Anterior cingulate cortex (tissue), 58 donors: ENCODE results near the gene SETBP1.

Source experiments
- DNase-seq, 58 donors: peaks; one replicate each; lab custom pipeline; 2025; lab: John Stamatoyannopoulos, UW

The SETBP1 gene

DNA sequence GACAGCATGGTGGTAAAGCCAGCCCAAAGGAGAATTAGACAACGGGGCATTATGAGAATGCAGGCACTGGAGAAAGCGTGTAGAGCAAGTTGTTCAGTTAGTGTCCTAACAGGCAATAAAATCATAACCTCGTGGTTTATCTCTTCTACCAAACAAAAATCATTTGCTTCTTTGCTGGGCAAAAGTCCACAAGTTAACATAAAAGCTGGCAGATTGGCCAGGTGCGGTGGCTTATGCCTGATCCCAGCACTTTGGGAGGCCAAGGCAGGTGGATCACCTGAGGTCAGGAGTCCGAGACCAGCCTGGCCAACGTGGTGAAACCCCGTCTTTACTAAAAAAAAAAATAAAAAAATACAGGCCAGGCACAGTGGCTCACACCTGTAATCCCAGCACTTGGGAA lies 364.1 kb downstream of the SETBP1 start:
- no peak for DNase-seq

DNA sequence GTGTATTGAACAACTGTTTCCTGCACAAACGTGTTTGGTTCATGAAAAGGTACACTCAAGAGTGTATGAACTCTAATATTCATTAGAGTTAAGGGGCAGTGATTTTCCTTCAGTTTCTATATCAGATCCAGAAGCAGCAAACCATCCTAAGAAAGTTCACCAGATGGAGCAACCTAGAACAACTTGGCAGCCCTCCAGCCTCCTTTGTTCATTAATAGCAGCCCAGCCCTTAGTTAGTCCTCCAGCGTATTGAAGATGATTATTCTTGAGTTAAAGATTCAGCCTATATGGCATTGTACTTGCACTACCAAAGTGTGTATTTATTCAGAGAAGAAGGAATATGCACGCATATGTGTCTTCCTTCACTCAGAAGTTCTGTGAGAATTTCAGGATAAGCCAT lies 365.5 kb downstream of the SETBP1 start:
- peak in 1 of 58 donors; percentile 3 for DNase-seq

DNA sequence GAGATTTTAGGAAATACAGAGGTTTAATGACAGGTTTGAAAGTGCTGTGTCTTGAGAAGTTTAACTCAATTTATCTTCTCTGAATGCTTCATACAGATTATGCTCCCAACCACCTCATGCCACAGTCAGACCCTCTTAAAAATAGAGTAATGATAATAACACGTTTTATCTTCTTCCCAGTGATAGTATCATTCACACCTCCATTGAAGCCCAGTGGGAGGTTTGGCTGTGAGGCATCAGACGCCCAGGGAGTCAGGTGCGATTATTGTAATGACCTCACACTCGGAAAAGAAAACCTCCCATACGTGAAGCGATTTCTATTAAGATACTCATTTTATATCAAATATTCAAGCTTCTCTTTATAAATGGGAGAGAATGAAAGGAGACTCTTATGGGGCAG lies 366.3 kb downstream of the SETBP1 start:
- DNase-seq, result no peak

- no peak for DNase-seq
These were observed 369.1 kb downstream of the SETBP1 start for GRCh38 chr18:45049578-45050319.

- DNase-seq, result no peak
These were observed 370.3 kb downstream of the SETBP1 start for GRCh38 chr18:45050712-45051601.

- DNase-seq, result no peak
These were observed 373.9 kb downstream of the SETBP1 start for GRCh38 chr18:45054636-45055035.

- DNase-seq, result no peak
These were observed 375.1 kb downstream of the SETBP1 start for GRCh38 chr18:45055811-45056210.

DNA sequence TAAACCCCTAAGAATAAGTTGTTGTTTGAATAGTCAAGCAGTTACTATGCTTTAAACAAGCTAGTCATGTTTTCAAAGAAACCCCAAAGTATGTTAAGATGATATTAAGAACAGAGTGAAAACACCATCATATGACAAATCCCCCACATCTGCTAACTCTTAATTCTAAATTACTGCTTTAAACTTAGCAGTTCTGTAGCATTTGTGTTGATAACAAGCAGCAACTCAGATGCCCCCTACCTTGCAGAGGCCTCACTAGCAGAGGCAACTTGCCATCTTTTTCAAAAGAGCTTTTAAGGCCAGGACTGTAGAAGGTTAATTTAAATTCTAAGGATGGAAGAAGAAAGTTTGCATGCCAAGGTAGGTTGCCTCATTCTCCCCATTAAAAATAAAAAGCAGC lies 376.2 kb downstream of the SETBP1 start:
- DNase-seq, result peak in 1 of 58 donors; percentile 15

- no peak for DNase-seq
These were observed 377.4 kb downstream of the SETBP1 start for GRCh38 chr18:45057955-45058600.

- no peak for DNase-seq
These were observed 379.0 kb downstream of the SETBP1 start for GRCh38 chr18:45059695-45060094.

DNA sequence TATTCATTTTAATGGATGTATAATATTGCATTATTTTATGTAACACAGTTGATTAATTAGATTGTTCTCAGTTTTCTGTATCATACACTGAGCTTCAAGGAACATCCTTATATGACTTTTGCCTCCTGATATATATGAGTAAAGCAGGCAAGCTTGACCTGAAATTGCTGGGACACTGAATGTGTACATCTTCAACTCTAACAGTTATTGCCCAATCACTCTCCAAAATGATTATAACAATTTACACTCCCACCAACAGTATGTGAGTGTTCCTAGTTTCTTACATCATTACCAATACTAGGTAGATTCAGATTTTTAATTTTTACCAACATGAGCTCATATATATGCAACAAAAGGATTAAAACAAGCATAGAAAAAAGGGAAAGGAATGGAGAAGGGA lies 379.4 kb downstream of the SETBP1 start:
- no peak for DNase-seq

GRCh38 chr18:45061359-45061758 lies 380.7 kb downstream of the SETBP1 start:
- no peak for DNase-seq

DNA sequence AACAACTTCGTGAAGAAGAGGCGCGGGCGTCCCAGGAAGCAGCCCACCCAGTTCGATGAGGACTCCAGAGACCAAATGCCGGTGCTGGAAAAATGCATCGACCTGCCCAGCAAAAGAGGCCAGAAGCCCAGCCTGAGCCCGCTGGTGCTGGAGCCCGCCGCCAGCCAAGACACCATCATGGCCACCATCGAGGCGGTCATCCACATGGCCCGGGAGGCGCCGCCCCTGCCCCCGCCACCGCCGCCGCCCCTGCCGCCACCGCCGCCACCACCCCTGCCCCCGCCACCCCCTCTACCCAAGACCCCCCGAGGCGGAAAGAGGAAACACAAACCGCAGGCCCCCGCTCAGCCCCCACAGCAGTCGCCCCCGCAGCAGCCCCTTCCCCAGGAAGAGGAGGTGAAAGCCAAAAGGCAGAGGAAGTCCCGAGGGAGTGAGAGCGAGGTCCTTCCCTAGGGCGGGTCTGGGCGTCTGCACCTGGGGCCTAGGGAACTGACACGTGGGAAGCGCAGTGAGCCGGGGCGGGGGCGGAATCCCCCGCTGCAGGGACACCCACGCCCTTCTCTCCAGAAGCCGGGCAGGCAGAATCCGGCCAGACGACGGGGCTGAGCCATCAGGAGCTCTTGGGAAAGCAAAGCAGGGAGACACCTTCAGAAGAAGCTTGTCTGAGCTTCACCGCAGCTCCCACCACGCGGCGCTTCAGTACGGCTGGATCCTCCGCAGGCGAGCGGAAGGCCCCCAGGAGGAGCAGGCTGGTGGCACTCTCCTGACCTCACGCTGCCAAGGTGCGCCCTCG lies 382.8 kb downstream of the SETBP1 start:
- DNase-seq, result peak in 1 of 58 donors; percentile 7

DNA sequence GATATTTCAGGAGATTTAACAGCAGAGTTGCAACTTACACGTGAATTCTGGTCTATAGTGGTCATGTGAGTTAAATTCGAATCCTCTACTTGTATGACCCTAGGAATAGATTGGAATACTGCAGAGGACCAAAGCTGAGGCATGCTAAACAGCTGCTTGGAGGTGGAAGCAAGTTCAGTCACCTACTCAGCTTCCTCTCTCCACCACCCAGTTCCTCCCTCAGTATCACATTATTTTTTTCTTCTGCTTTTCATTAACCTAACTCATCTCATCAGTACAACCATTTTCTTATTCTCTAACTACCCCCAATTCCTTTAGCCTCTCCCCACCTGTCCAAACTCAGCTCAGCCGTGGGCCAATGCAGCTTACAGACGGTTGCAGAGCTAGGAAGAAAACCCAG lies 385.5 kb downstream of the SETBP1 start:
- no peak for DNase-seq

- DNase-seq, result no peak
These were observed 386.2 kb downstream of the SETBP1 start for GRCh38 chr18:45066886-45067285.

DNA sequence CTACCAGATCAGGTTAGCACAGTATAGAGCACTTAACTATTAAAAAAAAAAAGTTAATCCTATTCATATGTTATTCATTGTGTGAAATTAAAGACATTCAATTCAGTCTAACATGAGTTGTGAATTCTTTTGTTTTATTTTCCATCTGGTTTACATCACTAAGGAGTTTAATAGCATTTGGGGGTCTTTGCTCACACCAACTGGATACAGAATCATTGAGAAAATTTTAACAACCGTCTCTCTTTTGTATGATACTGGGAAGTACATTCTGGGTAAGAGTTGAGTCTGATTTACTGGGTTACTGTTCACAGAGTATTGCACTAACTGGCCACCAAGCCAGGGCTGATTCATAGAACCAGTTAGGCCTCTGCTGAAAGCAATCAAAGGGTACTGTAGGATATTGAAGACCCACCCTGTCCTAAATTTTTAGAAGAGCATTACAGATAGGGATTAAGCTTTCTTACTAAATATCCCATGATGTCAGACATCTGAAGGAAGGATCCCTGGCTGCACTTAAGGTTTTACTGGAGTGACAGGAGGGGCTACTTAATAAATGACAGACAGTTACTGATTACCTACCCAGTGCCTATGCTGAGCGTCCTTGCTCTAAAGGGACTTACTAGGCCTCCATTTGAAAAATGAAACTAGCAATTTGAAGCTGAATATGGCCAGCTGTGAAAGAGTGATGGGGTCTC lies 387.9 kb downstream of the SETBP1 start:
- no peak for DNase-seq

DNA sequence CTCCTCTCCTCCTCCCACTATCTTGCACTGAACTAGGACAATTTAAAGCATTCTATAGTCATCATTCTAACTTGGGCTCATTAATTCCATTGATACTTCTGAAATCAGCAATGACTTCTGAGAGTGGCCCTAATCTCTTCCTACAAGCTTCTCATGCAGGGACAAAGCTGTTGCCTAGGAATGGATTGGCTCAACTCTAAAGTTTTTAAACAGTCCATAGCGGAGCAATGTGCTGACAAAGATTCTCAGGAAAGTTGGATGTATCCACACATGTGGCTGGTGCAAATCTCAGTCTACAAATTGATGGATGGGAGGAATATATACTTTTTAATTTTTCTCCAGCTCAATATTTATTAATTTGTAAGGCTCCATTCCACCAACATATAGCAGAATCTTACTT lies 388.9 kb downstream of the SETBP1 start:
- no peak for DNase-seq

GRCh38 chr18:45071956-45072355 lies 391.3 kb downstream of the SETBP1 start:
- DNase-seq, result no peak

DNA sequence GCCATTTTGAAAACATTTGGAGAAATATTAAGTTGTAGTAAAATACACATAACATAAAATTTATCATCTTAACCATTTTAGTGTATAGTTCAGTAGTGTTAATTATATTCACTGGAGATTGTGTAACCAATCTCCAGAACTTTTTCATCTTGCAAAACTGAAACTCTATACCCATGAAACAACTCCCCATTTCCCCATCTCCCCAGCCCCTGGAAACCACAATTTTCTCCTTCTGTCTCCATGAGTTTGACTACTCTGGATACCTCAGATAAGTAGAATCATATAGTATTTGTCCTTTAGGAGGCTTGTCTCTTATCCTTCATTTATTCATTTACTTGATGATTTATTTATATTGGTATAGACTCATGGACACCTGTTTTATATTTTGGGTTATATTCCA lies 392.9 kb downstream of the SETBP1 start:
- no peak for DNase-seq
